ENCODE data around the gene NRN1L.
"Not testable (repeated sequence)": the region's sequence is repeated elsewhere in the genome, so short reads cannot be mapped to it uniquely, and the experiment has no call there.

The NRN1L gene

GRCh38 chr16:67857547-67858233, 27.0 kb upstream of the NRN1L start:
- no peak overlapping the region for H3K27ac ChIP-seq
- TF ChIP-seq, protein P1, sequence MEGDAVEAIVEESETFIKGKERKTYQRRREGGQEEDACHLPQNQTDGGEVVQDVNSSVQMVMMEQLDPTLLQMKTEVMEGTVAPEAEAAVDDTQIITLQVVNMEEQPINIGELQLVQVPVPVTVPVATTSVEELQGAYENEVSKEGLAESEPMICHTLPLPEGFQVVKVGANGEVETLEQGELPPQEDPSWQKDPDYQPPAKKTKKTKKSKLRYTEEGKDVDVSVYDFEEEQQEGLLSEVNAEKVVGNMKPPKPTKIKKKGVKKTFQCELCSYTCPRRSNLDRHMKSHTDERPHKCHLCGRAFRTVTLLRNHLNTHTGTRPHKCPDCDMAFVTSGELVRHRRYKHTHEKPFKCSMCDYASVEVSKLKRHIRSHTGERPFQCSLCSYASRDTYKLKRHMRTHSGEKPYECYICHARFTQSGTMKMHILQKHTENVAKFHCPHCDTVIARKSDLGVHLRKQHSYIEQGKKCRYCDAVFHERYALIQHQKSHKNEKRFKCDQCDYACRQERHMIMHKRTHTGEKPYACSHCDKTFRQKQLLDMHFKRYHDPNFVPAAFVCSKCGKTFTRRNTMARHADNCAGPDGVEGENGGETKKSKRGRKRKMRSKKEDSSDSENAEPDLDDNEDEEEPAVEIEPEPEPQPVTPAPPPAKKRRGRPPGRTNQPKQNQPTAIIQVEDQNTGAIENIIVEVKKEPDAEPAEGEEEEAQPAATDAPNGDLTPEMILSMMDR (IDR thresholded peaks at IDR 0.05; ENCODE audit: low read depth, low read length), result no peak
- no peaks in the 10 kb centered on the region for H3K9me3 ChIP-seq (ENCODE audit: severe bottlenecking)
- peaks cover 53% of the 10 kb centered on the region for H3K36me3 ChIP-seq
- no peak for DNase-seq
- no peaks in the 10 kb centered on the region for H3K27me3 ChIP-seq (ENCODE audit: insufficient read depth, low read depth, severe bottlenecking)
- H3K4me3 ChIP-seq (ENCODE audit: low read depth, low read length), result no peak overlapping the region

GRCh38 chr16:67858500-67858899, 26.2 kb upstream of the NRN1L start:
- TF ChIP-seq, protein P1 (IDR thresholded peaks at IDR 0.05; ENCODE audit: low read depth, low read length), result no peak
- DNase-seq, result no peak
- peaks cover 45% of the 10 kb centered on the region for H3K36me3 ChIP-seq
- H3K4me3 ChIP-seq (ENCODE audit: low read depth, low read length), result no peak overlapping the region
- no peaks in the 10 kb centered on the region for H3K27me3 ChIP-seq (ENCODE audit: insufficient read depth, low read depth, severe bottlenecking)
- H3K27ac ChIP-seq, result no peak overlapping the region
- H3K9me3 ChIP-seq (ENCODE audit: severe bottlenecking), result no peaks in the 10 kb centered on the region

GRCh38 chr16:67860589-67861398, 23.9 kb upstream of the NRN1L start:
- TF ChIP-seq, protein P1 (IDR thresholded peaks at IDR 0.05; ENCODE audit: low read depth, low read length), result no peak
- Histone ChIP-seq H3K27me3 (ENCODE audit: insufficient read depth, low read depth, severe bottlenecking) (no peaks in the 10 kb centered on the region), H3K36me3 (peaks cover 47% of the 10 kb centered on the region), H3K4me3 (ENCODE audit: low read depth, low read length) (no peak overlapping the region), H3K9me3 (ENCODE audit: severe bottlenecking) (no peaks in the 10 kb centered on the region), H3K27ac (no peak overlapping the region)
- DNase-seq, result no peak

GRCh38 chr16:67861877-67862276, 22.8 kb upstream of the NRN1L start:
- Histone ChIP-seq H3K27ac (no peak overlapping the region), H3K36me3 (peaks cover 51% of the 10 kb centered on the region), H3K27me3 (ENCODE audit: insufficient read depth, low read depth, severe bottlenecking) (no peaks in the 10 kb centered on the region), H3K4me3 (ENCODE audit: low read depth, low read length) (no peak overlapping the region), H3K9me3 (ENCODE audit: severe bottlenecking) (no peaks in the 10 kb centered on the region)
- TF ChIP-seq, protein P1 (IDR thresholded peaks at IDR 0.05; ENCODE audit: low read depth, low read length), result no peak
- no peak for DNase-seq

DNA sequence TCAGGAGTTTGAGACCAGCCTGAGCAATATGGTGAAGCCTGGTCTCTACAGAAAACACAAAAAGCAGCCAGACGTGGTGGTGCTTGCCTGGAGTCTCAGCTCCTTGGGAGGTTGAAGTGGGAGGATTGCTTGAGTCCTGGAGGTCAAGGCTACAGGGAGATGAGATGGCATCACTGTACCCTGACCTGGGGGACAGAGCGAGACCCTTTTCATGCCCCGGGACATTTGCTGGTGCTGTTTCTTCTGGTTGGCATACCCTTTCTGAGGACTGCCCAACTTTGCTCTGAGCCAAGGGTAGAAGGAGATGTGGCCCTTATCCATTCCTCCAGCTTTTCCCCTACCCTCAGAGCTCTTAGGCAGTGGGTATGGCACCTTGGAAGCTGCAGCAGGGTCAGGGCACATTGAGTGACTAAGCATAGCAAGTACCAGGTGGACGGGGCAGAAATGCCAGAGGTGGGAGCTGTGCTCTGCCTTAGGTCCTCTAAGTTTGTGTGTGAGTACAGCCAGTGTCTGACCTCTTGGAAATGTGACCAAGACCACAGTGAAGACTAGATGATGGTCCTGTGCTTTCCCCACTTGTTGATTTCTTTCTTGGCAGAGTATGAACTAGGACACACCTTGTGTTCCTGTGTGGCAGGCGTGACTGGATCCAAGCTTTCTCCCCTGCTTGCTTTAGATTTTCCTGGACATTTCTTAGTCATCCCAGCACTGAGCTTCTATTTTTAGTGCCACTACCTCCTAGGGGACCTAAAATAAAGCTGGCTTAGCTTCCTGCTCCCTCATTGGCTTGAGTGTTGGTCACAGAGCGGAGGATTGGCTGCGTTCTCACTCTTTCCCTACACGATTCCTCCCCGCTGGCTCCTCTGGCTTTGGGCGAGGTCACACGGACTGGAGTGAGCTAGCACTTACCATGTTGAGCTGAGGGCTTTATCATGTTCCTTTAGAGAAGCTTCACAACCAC, 21.8 kb upstream of the NRN1L start:
- no peak overlapping the region for H3K4me3 ChIP-seq (ENCODE audit: low read depth, low read length)
- H3K27ac ChIP-seq, result no peak overlapping the region
- peaks cover 59% of the 10 kb centered on the region for H3K36me3 ChIP-seq
- DNase-seq, result no peak
- no peaks in the 10 kb centered on the region for H3K27me3 ChIP-seq (ENCODE audit: insufficient read depth, low read depth, severe bottlenecking)
- H3K9me3 ChIP-seq (ENCODE audit: severe bottlenecking), result no peaks in the 10 kb centered on the region
- TF ChIP-seq, protein P1 (IDR thresholded peaks at IDR 0.05; ENCODE audit: low read depth, low read length), result no peak

- peaks cover 65% of the 10 kb centered on the region for H3K36me3 ChIP-seq
- not testable (repeated sequence) for DNase-seq
Measured at GRCh38 chr16:67864044-67864443, 20.6 kb upstream of the NRN1L start.

More at GRCh38 chr16:67864044-67864443, 20.6 kb upstream of the NRN1L start:
- not testable (repeated sequence) for H3K27ac ChIP-seq; H3K4me3 ChIP-seq (ENCODE audit: low read depth, low read length); H3K9me3 ChIP-seq (ENCODE audit: severe bottlenecking); H3K27me3 ChIP-seq (ENCODE audit: insufficient read depth, low read depth, severe bottlenecking)
